ENCODE data around the gene SUDS3. TPM values are rescaled to one million over a fixed set of nuclear protein-coding genes. Genes with fewer than 3 reads are reported as not detected.

SUDS3 gene
- polyA plus RNA-seq, 3 donors: 8.2 to 15.6 (median 9.1) TPM

GRCh38 chr12:118354903-118355302 lies 21.5 kb upstream of the SUDS3 start:
- Mint-ChIP-seq H3K36me3 (peaks cover 8 to 11% of the 10 kb centered on the region in 2 donors), H3K27ac (peak overlapping the region in 6 of 7 donors; percentile 6 to 88 (median 50)), H3K9me3 (peaks cover 0 to 5% (median 0%) of the 10 kb centered on the region in 7 donors), H3K4me1 (peaks cover 67% of the 10 kb centered on the region), H3K4me3 (no peak overlapping the region), H3K27me3 (ENCODE audit: low read depth in 3 of 3) (no peaks in the 10 kb centered on the region)
- Histone ChIP-seq H3K27ac (ENCODE audit: low read depth in 1 of 2, low read length in 2 of 2) (peak overlapping the region in 1 of 2 donors; percentile 7), H3K36me3 (replicated peaks in 1 of 2; ENCODE audit: control insufficient read depth in 1 of 2, insufficient read depth in 2 of 2, low read length in 2 of 2) (no peaks in the 10 kb centered on the region), H3K9me3 (replicated peaks in 1 of 2; ENCODE audit: control insufficient read depth in 1 of 2, insufficient read depth in 1 of 2, low read length in 2 of 2) (no peaks in the 10 kb centered on the region), H3K79me2 (ENCODE audit: insufficient read depth, low read length) (peaks cover 93% of the 10 kb centered on the region), H3K4me3 (replicated peaks in 1 of 3; ENCODE audit: low read depth in 2 of 3, low read length in 3 of 3) (no peak overlapping the region), H4K20me1 (ENCODE audit: insufficient read depth, low read length) (peaks cover 58% of the 10 kb centered on the region), H3K4me1 (ENCODE audit: control insufficient read depth in 1 of 2, insufficient read depth in 2 of 2, low read length in 2 of 2) (peaks cover 46 to 74% of the 10 kb centered on the region in 2 donors), H2AFZ (ENCODE audit: insufficient read depth, low read depth, low read length, poor library complexity, severe bottlenecking) (no peak overlapping the region), H3K9ac (ENCODE audit: insufficient read depth, low read length, poor library complexity, severe bottlenecking) (no peak overlapping the region), H3K4me2 (replicated peaks; ENCODE audit: extremely low read depth, low read length, poor library complexity, severe bottlenecking) (no peak overlapping the region), H3K27me3 (ENCODE audit: control insufficient read depth in 2 of 2, insufficient read depth in 2 of 2, low read length in 2 of 2) (no peaks in the 10 kb centered on the region)
- no peak for DNase-seq
- no peak for TF ChIP-seq CTCF (IDR thresholded peaks at IDR 0.05)
- WGBS (ENCODE audit: insufficient coverage): no CpG with 5 or more reads among the region's 1 CpG
- intact Hi-C loops (cut with micrococcal nuclease): loop anchor here in 1 of 2 donors (5.0 kb wide), 1 partner anchor 48 kb away; no protein-coding TSS in a partner anchor

GRCh38 chr12:118355843-118356242 lies 20.5 kb upstream of the SUDS3 start:
- no peak for DNase-seq
- no peaks in the 10 kb centered on the region for H3K27me3 ChIP-seq (ENCODE audit: control insufficient read depth in 2 of 2, insufficient read depth in 2 of 2, low read length in 2 of 2)
- Mint-ChIP-seq H3K27me3 (ENCODE audit: low read depth in 3 of 3) (no peaks in the 10 kb centered on the region), H3K4me1 (peaks cover 72% of the 10 kb centered on the region), H3K36me3 (peaks cover 8 to 9% of the 10 kb centered on the region in 2 donors), H3K4me3 (no peak overlapping the region), H3K27ac (peak overlapping the region; percentile 96 to 99 (median 99)), H3K9me3 (peaks cover 0 to 5% (median 0%) of the 10 kb centered on the region in 7 donors)
- H2AFZ ChIP-seq (ENCODE audit: insufficient read depth, low read depth, low read length, poor library complexity, severe bottlenecking): no peak overlapping the region
- H3K27ac ChIP-seq (ENCODE audit: low read depth in 1 of 2, low read length in 2 of 2): peak overlapping the region; percentile 95 to 97
- intact Hi-C loops (cut with micrococcal nuclease): loop anchor here in 1 of 2 donors (2.0 to 5.0 kb wide), 2 partner anchors 17 to 49 kb away; partner anchors contain the start of gene TAOK3
- H3K36me3 ChIP-seq (replicated peaks in 1 of 2; ENCODE audit: control insufficient read depth in 1 of 2, insufficient read depth in 2 of 2, low read length in 2 of 2): no peaks in the 10 kb centered on the region
- H3K4me3 ChIP-seq (replicated peaks in 1 of 3; ENCODE audit: low read depth in 2 of 3, low read length in 3 of 3): peak overlapping the region in 1 of 3 experiments; percentile 69
- no peak for TF ChIP-seq CTCF (IDR thresholded peaks at IDR 0.05)
- H3K79me2 ChIP-seq (ENCODE audit: insufficient read depth, low read length): peaks cover 93% of the 10 kb centered on the region
- peaks cover 55 to 83% of the 10 kb centered on the region in 2 donors for H3K4me1 ChIP-seq (ENCODE audit: control insufficient read depth in 1 of 2, insufficient read depth in 2 of 2, low read length in 2 of 2)
- H4K20me1 ChIP-seq (ENCODE audit: insufficient read depth, low read length): peaks cover 50% of the 10 kb centered on the region
- H3K4me2 ChIP-seq (replicated peaks; ENCODE audit: extremely low read depth, low read length, poor library complexity, severe bottlenecking): peak overlapping the region; percentile 67
- no CpG with 5 or more reads among the region's 1 CpG for WGBS (ENCODE audit: insufficient coverage)
- H3K9ac ChIP-seq (ENCODE audit: insufficient read depth, low read length, poor library complexity, severe bottlenecking): no peak overlapping the region
- no peaks in the 10 kb centered on the region for H3K9me3 ChIP-seq (replicated peaks in 1 of 2; ENCODE audit: control insufficient read depth in 1 of 2, insufficient read depth in 1 of 2, low read length in 2 of 2)

All from CD14-positive monocyte (primary cell).